Activated gamma-delta T cell treated with Interleukin-2 at 50 U/mL for 16 hours (primary cell): ENCODE measurements around the gene COL10A1.
"Not testable (repeated sequence)": the region's sequence is repeated elsewhere in the genome, so short reads cannot be mapped to it uniquely, and the experiment has no call there.

Experiments used
- DNase-seq: peaks from one replicate; pipeline ENCODE4 v3.0.0-alpha.2; 2020

Gene COL10A1

DNA sequence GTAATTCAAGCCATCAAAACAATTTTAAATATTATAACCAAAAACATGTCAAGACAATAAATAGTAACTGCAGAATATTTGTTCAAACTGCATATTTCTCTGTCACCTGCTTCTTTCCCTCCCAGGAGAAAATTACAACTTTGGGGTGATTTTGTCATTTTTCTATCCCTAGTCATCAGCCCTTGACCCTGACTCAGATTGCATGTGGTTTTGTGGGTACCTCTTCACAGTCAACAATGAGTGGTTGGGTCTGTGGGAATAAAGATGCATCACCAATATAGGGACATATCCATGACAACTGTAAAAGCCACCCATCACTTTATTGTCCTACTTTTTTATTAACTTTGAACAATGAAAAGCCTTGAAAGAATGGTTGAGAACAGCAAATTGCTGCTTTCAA lies 7.3 kb downstream of the COL10A1 start:
- no peak for DNase-seq

DNA sequence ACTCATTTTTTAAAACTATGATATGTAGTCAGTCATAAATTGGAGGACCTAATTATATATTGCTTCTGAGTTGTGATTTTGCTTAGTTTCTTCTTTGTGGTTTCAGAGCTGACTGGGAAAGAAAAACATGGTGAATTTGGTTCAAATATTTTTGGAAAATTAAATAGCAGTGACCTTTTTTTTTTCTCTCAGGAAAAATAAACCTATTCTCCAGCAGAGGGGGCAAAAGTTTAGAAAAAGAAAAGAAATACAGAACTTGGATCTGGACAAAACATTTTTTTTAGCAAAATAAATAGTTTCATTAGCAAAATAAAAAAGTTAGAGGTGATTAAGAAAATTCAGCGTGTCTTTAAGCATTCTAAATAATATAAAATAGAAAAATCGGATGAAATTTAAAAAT lies 10.2 kb downstream of the COL10A1 start:
- DNase-seq, result no peak

DNA sequence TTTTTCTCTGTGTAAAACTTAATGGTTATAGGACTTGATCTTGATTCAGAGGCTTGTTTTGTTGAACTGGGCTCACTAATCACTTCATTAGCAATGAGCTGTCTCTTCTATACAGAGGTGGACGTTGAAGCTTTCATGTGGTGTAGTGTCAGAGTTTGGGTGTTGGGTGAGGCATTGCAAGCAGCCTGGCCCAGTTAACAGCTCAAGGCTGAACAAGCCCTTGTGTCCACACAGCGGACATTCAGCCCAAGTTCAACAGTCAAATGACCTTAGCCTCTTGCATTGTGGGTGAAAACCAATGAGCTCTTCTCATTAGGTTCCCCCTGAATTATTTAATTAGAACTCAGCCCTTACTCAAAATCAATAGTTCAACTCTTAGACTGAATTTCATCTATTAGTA lies 12.5 kb downstream of the COL10A1 start:
- DNase-seq, result no peak

DNA sequence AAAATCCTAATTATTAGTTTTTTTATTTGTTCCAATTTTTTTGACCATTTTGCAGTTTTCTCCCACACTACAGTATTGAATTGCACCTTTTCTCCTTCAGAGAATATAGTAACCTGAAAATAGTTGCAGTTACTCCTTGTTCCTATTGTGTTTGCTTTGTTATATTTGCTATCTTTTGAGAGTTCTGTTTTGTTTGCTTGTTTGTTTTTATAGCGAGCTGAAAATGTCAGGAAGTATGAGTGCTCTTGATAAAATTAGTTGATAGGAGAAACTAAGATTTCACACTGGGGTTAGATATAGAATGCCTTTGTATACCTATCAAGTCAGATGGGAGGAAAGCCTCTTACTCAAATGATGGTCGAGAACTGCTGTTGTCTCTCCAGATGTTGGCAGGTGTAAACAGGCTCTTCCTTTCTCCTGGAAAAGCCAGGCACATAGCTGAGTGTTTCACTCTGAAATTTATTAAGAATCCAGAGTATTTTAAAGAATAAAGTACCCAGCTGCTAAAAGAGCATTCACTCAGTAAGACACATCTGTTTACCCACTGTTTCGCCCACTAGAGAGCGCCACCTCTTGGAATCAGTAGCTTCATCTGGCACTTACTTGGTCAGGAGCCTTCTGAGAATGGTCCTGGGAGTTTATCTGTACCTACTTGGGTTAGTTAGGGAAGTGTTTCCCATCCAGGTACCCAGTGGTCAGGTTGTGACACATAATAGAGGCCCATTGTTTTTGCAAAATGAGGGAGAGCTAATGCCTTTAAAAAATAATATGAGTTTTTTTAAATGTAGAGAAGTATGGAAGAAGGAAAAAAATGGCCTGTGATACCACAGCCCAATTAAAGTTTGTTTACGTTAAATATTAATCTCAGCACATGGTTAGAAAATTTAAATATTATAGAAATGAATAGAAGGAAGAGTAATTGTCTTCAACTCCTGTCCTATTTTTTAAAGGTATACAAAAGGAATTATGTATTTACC lies 14.1 kb downstream of the COL10A1 start:
- DNase-seq, result no peak

DNA sequence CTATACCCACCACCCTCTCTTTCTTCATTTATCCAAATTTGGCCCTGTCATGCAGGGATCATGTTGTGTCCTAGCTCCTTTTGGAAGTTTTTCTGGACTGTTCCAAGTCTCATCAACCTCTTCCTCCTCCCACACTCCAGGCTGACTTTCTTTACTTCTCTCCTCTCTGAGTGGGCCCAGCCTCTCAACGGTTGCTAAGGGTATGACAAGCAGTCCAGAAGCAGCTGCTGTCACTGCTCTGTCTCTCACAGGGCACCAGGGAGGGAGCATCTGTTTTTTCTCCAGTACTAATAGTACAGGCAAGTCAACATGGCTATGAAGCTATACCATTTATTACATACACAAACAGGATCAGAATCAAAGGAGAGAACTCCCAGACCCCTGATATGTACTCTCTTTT lies 17.1 kb downstream of the COL10A1 start:
- DNase-seq, result no peak

DNA sequence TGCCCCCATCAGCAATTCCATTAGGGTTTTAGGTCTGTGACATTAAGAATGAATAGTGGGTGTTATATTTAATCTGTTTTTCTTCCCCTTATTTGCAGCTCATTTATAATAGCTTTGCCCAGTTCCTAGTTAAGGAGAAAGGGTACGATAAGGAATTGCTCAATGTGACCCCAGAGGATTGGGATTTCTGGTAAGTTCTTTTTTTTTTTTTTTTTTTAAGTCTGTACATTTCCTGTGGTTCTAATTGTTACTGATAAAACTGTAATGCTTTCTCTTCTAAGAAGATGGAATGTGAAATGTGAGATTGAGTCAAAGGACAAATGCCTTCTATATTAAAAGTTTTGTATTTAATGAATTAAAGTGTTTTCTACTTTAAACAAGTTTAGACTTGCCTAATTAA lies 19.8 kb downstream of the COL10A1 start:
- no peak for DNase-seq

DNA sequence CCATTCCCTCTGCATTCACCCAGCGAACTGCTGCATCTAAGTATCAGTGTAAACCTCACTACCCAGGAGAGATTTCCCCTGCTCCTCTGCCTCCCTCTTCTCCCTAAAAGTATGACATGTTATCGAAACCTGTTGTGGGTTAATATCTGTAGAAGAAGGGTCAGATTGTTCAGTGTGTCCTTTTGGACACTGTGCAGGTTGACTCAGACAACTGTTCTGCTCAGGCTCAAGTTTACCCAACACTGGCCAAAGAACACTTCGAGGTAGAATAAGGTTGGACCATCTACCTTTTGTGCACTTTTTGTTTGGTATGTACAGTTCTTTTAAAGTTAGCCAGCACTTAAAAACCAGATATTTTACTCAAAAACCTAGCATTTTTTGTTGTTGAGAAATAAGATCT lies 20.7 kb downstream of the COL10A1 start:
- DNase-seq, result no peak

DNA sequence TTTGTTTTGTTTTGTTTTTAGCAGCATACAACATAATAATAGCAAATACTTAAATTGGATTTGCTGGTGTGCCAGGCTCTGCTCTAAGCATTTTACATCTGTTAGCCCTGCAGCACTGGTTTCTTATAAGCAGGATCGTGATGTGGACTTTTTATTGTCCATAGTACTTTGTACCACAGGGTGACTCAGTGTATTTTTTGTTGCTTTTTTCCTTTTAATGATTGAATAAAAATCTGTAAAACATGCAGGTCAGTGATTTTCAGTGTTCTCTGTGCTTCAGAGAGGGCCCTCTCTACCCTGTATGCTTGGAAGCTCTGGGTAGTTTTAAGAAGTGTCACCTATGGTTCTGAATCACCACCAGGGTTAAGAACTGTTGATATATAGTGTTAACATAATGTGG lies 21.3 kb downstream of the COL10A1 start:
- DNase-seq, result no peak

DNA sequence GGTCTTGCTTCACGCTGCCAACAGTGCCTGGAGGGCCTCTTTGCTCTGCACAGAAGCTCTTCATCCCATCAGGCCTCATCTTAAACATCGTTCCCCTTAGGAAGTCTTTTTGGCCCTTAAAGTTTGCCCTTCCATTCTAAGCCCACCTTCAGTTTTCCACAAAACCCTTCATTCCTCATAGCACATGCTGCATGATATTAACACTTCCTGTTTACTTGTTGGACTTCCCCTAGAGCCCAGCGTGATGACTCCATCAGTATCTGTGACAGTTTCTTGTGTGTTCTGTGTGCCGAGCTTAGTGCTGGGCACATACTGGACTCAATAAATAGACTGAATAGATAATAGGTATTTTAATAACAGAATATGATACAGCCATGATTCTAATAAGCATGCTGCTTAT lies 23.1 kb downstream of the COL10A1 start:
- DNase-seq, result no peak

DNA sequence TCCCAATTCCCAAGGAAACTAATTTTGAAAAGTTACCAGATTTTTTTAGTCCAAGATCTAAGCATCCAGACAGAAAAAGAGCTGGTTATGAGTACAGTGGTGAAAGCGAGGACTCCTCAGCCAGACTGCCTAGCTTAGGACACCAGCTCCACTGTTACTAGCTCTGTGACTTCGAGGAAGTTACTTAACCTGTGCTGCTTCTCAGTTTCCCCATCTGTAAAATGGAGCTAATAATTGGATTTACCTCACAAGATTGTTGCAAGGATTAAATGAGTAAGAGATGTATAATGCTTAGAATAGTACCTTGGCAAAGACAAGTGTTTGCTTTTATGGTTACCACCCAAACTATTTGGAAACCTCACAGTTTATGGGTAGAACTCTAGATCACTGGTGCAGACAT lies 24.1 kb downstream of the COL10A1 start:
- DNase-seq, result no peak

DNA sequence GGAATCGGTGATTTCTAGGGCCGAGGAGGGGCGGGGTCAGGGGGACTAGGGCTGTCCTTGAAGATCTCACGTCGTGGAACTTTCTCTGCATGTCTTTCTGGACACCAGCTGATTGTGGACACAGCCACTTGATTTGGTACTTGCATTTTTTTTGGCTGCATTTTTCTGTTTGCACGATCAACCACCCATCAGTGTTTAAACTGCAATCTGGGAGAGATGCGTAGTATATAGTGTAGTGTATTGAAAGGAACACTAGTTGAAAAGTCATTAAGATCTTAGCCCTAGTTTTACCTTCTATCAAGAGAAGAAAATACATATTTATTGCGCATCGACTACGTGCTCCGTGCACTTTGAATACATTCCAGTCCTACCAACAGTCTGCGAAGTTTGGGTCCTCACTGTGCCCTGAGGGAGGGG lies 24.6 kb downstream of the COL10A1 start:
- DNase-seq, result no peak

DNA sequence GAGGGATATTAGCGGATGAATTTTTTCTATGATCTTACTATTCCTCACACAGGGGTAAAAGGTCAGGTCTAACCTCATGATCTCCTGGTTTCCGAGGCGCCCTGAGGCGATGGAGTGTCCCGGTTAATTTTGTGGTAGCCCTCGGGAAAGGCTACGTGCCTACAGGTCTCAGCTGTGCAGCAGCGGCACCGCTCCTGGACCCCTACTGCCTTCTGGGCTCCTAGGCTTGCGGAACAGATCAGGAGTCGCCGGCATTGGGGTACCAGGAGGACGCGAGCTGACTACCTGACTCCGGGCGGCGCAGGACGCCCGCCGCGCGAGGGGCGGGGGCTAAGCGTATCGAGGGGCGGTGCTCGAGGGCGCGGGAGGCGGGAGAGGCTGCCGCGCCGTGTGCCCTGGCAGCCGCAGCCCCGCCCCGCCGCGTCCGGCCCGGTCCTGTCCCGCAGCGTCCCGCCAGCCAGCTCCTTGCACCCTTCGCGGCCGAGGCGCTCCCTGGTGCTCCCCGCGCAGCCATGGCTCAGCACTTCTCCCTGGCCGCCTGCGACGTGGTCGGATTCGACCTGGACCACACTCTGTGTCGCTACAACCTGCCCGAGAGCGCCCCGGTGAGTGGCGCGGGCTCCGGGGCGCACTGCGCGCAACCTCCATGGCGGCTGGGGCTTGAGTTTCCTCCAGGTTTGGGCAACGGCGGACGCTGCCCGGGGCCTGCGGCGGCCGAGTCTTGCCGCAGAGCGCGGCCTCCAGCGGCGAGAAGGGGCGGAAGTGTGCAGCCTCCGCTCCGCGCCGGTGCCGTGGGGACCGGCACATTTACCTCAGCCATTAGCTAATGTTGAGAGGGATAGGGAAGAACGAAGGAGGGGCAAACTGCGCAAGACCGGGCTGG lies 25.3 kb downstream of the COL10A1 start, which contains the start of gene NT5DC1:
TSS of gene NT5DC1 (plus strand) at position 435 of the 883 bp plus-strand sequence. CDS start at position 513, 78 bp downstream.
- peak; percentile 82 for DNase-seq

DNA sequence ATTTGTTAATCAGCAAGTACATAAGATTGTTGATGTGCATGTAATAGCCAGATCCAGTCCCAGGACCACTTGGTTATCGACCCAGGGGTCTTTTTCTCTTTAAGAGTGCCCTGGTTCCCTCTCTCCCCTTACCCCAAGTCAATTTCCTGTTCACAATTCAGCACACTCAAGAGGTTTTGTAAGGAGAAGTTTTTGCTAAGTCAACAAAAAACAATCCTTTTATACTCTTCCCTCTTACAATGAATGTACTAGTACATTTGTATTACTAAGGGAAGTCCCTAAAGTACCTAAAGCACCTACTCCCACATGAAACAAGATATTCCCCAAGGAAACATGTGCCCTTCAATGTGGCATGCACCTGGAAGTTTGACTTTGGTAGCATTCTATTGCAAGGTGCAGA lies 26.9 kb downstream of the COL10A1 start:
- DNase-seq, result no peak

DNA sequence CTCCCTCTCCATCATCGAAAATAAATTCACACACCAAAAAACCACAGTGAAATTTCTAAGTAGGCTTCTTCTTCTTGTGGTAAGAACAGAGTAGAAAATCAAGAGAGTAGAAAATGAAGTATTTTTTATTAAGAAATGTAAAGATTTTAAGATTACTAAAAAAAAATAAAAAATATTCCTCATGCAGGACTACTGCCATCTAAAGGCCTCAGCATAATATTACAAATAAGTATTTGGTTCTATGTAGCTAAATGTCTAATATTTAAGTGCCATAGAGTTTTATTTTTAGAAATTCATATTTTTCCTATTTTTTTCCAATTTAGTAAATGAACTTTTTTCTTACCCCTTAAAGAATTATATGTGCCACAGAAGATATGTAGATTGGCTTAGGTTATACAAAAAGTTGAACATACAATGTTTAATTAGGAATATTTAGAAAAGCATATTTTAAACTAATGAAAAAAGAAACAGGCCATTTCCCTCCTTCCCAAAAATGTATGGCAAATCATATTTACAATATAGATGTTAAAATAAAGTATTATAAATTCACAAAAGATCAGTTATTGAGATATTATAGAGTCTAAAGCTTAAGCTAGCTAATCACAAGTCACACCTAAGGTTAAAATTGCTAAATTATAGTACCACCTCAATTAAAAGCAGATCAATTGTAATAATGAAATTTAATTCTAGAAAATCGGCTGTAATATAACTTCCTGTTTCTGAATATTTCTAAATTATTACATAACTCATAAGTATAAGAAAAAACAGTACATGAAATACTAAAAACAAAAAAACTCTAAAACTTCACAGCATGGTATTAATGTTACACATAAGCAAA lies 28.7 kb downstream of the COL10A1 start:
- DNase-seq, result no peak

DNA sequence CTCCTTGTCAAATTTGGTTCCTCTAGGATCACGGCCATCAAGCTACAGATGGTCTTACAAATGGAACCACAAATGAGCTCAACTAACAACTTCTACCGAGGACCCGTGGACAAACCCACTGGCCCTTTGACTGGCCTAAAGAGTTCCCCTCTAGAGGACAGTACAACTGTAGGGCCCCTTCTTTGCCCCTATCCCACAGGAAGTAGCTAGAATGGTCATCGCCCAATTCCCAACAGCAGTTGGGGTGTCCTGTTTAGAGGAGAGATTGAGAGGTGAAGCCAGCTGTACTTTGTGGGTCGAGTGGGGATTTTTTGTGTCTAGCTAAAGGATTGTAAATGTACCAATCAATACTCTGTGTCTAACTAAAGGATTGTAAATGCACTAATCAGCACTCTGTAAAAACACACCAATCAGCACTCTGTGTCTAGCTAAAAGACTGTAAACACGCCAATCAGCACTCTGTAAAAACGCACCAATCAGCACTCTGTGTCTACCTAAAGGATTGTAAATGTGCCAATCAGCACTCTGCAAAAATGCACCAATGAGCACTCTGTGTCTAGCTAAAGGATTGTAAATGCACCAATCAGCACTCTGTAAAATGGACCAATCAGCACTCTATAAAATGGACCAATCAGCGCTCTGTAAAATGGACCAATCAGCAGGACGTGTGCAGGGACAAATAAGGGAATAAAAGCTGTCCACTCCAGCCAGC lies 29.7 kb downstream of the COL10A1 start:
- not testable (repeated sequence) for DNase-seq

DNA sequence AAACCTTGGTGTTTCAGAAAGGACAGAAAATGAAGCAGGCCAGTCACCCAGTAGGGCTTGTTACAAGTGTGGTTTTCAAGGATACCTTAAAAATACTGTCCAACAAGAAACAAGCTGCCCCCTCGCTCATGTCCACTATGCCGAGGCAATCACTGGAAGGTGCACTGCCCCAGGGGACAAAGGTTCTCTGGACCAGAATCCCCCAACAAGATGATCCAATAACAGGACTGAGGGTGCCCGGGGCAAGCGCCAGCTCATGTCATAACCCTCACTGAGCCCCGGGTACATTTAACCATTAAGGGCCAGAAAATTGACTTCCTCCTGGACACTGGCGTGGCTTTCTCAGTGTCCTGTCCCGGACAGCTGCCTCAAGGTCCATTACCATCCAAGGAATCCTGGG lies 31.9 kb downstream of the COL10A1 start:
- no peak for DNase-seq

DNA sequence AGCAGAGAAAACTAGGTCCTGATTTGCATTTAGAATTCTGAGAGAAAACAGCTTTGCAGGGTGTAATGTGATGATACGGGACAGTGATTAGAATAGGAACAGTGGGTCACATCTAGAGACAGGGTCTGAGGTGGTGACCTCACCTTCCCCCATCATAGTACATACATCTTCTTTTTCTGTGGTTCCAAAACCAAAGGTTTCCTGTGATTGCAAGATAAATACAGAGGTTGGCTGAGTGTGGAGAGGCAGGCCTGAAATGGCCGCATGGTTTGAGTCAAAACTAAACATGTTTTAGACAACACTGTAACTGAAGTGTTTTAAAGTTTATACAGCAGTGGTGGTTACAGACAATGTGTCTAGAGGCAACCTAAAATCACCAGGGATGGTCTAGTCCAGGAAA lies 35.7 kb downstream of the COL10A1 start:
- DNase-seq, result no peak

DNA sequence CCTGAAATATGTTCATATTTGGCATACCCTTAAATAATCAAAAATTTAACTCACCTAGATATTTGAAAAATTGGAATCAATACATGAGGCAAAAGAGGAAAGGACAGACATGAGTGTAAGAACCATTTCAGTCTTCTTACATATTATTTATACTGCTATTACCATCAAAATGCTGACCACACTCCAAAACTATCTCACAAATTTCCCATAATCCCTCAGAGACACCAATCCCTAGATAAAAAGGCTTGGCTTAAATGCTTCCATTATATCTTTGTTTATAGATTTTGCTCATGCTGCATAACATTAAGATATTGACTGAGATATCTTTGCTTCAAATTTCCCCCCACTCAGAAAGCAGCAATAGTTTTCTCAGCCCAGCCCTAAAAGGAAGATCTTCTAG lies 37.0 kb downstream of the COL10A1 start:
- no peak for DNase-seq

DNA sequence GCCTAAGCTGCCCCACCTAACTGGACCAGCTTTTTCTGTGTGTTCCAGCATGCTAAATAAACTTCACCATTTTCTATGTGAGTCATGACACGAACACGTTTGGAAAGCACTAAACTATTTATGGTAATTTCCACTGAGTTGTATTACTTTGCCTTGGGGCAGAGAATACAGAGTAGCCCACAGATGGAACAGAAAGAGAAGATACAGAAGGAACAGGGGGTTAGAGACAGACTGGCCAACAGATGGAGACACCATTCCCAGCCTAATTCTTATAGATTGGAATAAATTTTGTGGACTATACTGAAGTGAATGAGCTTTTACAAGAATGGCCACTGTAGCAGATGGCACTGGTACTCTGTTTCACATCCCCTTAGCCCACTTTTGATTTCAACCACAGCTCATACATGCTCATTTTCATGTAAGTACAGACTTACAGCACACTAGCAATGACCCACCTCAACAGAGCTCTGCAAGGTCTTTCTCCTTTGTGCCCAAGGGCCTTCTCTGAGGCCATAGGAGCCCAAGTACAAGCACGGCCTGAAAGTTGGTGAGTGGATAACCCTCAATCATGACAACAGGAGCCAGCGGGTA lies 38.4 kb downstream of the COL10A1 start:
- no peak for DNase-seq

DNA sequence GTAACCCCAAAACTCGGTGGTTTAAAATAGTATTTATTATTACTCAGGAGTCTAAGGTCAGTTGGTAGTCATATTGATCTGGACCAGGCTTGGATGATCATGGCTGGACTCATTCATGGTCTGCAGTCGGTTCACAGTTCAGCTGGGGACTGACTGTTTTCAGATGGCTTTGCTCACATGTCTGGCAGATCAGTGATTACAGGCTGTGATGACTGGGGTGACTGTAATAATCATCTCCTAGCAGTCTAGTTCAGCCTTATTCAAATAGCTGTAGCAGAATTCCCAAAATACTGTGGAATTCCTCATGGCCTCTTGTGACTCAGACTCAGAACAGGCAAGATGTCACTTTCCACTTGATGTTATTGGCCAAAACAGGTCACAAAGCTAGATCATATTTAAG lies 41.6 kb downstream of the COL10A1 start:
- no peak for DNase-seq

DNA sequence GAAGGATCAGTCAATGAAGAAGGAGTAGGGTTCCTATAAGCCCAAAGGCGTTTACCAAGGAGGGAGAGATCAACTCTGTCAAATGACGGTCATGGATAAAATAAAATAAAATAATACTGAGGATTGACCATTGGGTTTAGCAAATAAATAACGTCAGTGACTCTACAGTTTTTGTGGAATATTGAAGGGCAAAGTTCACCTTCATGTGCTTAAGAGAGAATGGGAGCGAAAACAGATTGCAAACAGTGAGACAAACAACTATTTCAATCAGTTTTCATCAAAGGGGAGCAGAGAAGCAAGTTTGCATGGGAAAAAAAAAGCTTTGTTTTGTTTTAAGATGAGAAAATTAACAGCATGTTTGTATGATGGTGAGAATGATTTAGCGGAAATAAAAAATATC lies 42.9 kb downstream of the COL10A1 start:
- DNase-seq, result no peak

DNA sequence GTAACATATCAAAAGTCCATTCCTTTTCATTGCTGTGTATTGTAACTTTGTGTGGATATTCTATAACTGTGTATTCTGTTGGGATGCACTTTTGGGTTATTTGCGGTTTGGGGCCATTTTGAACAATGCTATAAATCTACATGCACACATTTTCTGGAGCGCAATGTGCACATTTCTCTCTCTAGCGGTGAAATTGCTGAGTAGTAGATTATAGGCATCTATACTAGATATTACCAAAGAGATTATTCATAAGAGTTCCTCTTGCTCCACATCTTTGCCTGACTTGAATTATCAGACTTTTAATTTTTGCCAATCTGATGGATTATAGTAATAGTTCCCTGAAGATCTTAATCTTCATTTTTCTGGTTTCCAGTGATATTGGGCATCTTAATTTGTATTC lies 47.0 kb downstream of the COL10A1 start:
- no peak for DNase-seq
